Heart left ventricle (tissue), 13 donors: ENCODE results near the gene MFAP3.

ENCODE experiments used
- CTCF ChIP-seq, 12 donors: fragments of 200-600 bp; sonication (generic) in 4 of 12; IDR thresholded peaks; one replicate each; pipeline versions ENCODE4 v1.5.0 to v1.8.0; 2018 to 2022; ENCODE audit warnings: antibody characterized with exemption in 12 of 12, mild to moderate bottlenecking in 5 of 12
- POLR2A ChIP-seq, 2 donors: fragments of 450-650 bp; IDR thresholded peaks; one replicate each; pipeline ENCODE4 v1.6.1; 2017; ENCODE audit warnings: antibody characterized with exemption in 2 of 2, mild to moderate bottlenecking in 2 of 2, moderate library complexity in 2 of 2
- donor health status: ischemic (EF 13 %, LVEDD 7.1; RV severe dilation, severe dysfunction).
- donor health status: DM: no; HTN: yes; CAD: no.
- donor health status: DM: no; HTN: no; CAD: no.
- donor health status: ischemic (EF 25% LVEDD 6.9; RV normal size, moderate dysfunction).
- donor health status: ischemic (EF 25% LVEDD 5.7; RV mildly dilated, moderate dysfunction).
- donor health status: ischemic (EF 35%, LVEDD 5.7; RV mildly dilated, moderate dysfunction).
- donor health status: nonischemic (EF 11% LVEDD 7.7; RV severe dilation, severe dysfunction).
- donor health status: DM: yes; HTN: yes; CAD: no.
- donor health status: PGD.
- donor health status: ischemic (EF 29% LVEDD 5.4; RV normal size, mild dysfunction).
- donor health status: nonischemic (EF 23%, LVEDD 6.1; RV moderate dilation, normal function).

GRCh38 chr5:154065971-154066370, 27.2 kb downstream of the MFAP3 start:
- TF ChIP-seq CTCF (IDR thresholded peaks at IDR 0.05), result no peak
- no peak for TF ChIP-seq POLR2A (IDR thresholded peaks at IDR 0.05)
